Adipose tissue (tissue), 3 donors: ENCODE results near the gene HLA-DPA1. TPM values are rescaled to one million over a fixed set of nuclear protein-coding genes. Genes with fewer than 3 reads are reported as not detected.
A peak's percentile ranks its signal among the peaks of the same experiment; 100 is the strongest.

Experiments
- H3K27ac ChIP-seq: one replicate; pipeline ENCODE4 v1.5.1; 2013; ENCODE audit warnings: low read depth, low read length
- WGBS, 3 donors: extraction: QIAGEN DNeasy Blood & Tissue Kit; methylation state at CpG; one replicate each; pipeline ENCODE4 v1.1.7; 2013; 5-methylcytosine and 5-hydroxymethylcytosine counted together
- polyA plus RNA-seq, 3 donors: library from polyadenylated mRNA; stranded (reverse); fragments of 200-250 nt; gene quantifications; one replicate each; pipeline ENCODE4 v1.2.3, GENCODE V29; 2013
- donor health status: healthy with polysubstance abuse.
- donor health status: Bipolar disorder and iron deficiency.
- donor health status: healthy.

The HLA-DPA1 gene
- polyA plus RNA-seq, 3 donors, result 10.4 to 50.7 (median 20.9) TPM

DNA sequence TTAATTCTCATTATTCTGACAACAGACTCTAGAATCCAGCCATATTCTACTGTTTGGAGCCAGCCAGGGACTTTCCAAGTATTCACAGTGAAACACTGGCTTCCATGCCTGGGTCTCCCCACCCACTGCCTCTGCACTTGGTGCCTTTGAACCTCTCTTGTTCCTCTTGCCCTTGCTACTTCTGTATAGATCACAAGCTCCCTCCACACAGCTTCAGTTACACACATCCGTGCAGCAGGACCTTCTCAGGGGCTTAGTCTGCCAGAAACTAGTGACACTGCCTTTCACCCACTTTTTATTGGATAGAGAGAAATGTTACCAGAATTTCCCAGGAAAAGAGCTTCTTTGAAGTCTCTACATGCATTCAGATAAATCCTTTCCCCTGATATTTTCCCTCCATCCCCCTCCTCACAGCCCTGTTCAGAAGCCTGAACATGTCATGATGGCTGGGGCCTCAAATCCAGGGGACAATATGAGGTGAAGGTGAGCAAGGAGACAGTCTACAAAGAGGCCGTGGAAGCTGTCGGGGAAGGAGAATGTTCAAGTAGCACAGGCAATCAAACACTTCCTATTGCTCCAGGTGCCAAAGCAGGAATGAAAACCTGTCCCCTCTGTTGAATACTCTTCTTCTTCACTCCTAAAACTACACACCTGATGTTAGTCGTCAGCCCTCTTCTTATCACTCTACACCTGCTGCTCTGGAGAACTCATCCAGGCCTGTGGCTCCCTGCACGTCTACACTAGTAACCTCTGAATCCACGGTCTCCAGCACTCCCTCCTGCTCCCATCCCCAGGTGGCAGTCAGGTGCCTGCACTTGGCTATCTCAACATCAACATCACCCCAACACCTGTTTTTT is 43.9 kb downstream of the HLA-DPA1 start:
- no peak overlapping the region for H3K27ac ChIP-seq
- WGBS, 3 donors, result 39 to 50% (median 44%) methylated on average over 6 of the region's 6 CpGs

- WGBS, 3 donors, result 8 to 21% (median 20%) methylated on average over 1 of the region's 1 CpG
- H3K27ac ChIP-seq, result no peak overlapping the region
These were observed 45.1 kb downstream of the HLA-DPA1 start for GRCh38 chr6:33028220-33028849.

DNA sequence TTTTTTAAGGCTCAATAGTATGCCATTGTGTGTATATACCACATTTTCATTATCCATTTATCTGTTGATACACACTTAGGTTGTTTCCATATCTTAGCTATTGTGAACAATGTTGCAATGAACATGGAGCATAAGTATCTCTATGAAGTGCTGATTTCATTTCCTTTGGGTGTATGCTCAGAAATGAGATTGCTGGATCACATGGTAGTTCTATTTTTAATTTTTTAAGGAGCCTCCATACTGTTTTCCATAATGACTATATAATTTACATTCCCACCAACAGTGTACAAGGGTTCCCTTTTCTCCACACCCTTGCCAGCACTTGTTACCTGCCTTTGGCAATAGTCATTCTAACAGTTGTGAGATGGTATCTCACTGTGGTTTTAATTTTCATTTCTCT is 48.9 kb downstream of the HLA-DPA1 start:
- no peak overlapping the region for H3K27ac ChIP-seq

GRCh38 chr6:33023536-33023935 is 49.9 kb downstream of the HLA-DPA1 start:
- 52 to 66% (median 62%) methylated on average over 3 of the region's 3 CpGs for WGBS, 3 donors
- no peak overlapping the region for H3K27ac ChIP-seq

DNA sequence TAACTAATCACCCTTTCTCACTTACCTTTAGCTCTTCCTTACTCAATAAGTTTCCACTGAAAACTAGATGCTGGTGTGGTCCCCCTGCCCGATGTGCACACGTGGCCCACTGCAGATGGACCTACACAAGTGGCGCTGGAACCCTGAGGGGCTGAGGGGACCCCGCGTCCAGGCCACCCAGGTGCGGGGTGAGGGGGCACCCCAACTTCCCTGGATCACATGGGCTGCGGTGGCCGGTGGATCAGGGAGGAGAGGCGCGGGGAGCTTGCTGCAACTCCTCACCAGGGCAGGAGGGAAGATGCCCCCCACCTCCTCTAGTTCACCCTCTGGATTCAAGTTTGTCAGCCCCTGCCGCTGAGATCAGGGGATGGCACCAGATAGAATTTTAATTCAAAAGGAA is 51.5 kb downstream of the HLA-DPA1 start:
- 88 to 96% (median 93%) methylated on average over 11 of the region's 11 CpGs for WGBS, 3 donors
- H3K27ac ChIP-seq, result no peak overlapping the region

DNA sequence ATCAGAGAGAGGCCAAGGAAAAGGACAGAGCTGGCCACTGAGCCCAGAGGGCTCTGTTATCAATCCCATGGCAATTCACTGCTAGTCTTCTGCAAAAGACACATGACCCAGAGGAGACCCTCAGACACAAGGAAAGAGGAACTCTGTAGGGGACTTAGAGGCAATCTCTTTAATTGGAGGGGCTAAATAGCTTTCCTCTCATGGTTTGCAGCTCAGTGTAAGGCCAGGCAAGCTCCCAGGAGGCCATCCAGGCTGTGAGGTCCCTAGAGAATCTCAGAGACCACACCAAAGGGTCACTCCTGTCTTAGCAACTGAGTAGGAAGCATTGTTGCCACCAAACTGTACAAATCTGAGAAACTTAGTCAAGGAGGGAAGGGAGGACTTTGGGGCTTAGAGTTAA is 54.1 kb downstream of the HLA-DPA1 start:
- H3K27ac ChIP-seq, result peak overlapping the region; percentile 9

DNA sequence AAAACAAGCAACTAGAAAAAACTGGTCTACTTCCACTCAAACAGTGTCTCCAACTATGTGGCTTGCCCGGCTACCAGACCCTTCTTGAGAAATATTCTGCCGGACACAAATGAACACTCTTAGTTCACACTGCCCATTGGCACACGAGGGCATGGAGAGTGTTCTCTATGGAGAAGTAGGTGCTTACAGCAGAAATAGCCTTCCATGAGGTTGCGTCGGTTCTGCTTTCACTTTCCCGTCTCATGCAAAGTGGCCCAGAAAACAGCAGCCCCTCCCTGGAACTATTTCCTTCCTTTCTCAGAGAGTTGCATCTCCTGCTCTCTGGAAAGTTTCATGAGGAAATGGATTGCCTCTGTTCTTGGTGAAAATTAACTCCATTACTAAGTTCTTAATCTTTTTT is 54.5 kb downstream of the HLA-DPA1 start:
- no peak overlapping the region for H3K27ac ChIP-seq
- WGBS, 3 donors, result 1 to 5% (median 2%) methylated on average over 6 of the region's 6 CpGs

- no peak overlapping the region for H3K27ac ChIP-seq
These were observed 55.0 kb downstream of the HLA-DPA1 start for GRCh38 chr6:33018418-33018817.

DNA sequence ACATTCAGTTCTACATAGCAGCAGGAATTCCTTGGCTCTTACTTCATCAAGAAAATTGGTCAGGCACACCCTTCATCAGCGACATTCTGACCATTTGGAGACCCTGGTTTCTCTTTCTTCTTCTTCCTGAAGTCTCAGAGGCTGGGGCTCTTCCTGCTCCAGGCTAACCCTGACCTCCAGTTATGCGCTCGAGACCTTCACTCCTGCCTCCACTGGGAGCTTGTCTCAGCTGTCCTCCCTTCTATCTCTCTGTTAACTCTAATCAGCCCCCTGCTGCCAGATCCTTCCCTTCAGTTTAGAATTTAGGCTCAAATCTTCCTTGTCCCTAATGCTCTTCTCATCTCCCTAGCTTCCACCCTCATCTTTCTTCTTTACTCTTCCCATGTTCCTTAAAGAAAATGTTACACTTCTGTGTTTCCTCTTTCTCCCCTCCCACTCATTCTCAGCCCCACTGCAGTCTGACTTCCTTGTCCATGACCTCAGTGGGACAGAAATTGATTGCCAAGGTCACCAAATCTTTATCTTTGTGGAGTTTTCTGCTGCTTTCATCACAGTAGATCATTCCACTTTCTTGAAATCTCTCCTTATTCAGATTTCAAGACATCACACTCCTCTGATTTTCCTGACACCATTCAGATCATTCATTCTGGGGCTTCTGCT is 55.6 kb downstream of the HLA-DPA1 start:
- no peak overlapping the region for H3K27ac ChIP-seq
- WGBS, 3 donors, result 65 to 74% (median 73%) methylated on average over 3 of the region's 3 CpGs

DNA sequence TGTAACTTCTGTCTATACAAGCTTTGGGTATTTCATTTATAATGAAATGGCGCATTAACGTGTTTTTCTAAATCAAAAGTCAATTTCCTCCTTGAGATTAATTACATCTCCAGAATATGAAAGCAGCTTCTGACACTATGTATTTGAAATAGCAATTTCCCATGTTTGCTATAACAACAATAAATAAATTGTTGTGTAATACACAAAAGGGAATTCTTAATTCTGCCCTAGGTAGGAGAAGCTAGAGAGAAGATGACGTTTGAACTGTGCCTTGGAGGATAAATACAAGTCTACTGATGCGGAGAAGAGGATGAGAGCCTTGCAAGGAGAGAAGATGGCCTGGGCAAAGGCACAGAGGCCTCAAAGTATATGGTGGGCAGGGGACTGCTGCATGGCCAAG is 56.4 kb downstream of the HLA-DPA1 start:
- 67 to 73% (median 71%) methylated on average over 4 of the region's 4 CpGs for WGBS, 3 donors
- H3K27ac ChIP-seq, result no peak overlapping the region

GRCh38 chr6:33015798-33016197 is 57.7 kb downstream of the HLA-DPA1 start:
- 67 to 78% (median 70%) methylated on average over 11 of the region's 11 CpGs for WGBS, 3 donors
- no peak overlapping the region for H3K27ac ChIP-seq

DNA sequence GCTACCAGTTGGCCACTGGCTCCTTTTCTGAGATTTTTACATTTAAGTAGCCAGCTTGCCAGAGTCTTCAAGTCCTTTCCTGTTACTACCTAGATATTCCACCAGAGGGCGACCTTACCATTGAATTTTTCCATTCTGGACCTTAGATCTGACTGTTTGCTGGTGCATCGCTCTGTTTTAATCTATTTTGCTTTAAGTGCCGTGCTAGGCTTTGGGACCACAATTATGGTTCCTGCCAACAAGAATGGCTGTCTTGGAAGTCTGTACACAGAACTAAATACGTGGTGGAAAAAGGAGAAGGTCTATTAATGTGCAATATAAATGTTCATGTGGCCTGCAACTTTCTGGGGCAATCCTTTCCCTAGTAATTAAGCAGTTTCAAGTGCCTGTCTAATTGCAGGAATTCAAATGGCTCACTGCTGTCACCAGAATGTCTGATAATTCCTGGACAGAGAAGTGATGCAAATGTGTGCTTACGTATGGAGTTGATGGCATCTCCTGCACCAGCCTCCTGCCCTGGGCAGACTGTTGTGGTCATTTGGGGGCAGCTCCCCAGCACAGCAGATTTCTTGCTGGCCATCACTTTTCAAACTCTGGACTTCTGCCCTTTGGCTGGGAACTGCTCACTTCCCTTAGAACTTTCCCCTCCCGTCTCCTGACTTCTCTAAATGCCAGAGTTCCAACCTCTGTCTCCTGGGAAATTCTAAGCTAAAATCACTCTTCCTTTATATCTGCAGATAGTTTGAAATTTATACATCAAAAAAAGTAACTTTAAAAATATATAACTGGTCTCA is 58.4 kb downstream of the HLA-DPA1 start:
- H3K27ac ChIP-seq, result no peak overlapping the region
- WGBS, 3 donors, result 13 to 24% (median 15%) methylated on average over 6 of the region's 6 CpGs

Other genes starting within 250 kb of the HLA-DPA1 start
- 10 to 100 TPM in 2 of 3 donors, 1 to 10 TPM in 1; 8.3 to 29.4 (median 17.8) TPM for gene TAP2, start 234.9 kb downstream of the HLA-DPA1 start, polyA plus RNA-seq
- gene PSMB8, start 229.6 kb downstream of the HLA-DPA1 start, polyA plus RNA-seq, result 10 to 100 TPM; 43.8 to 93.3 (median 61.5) TPM
- gene TAP1, start 219.9 kb downstream of the HLA-DPA1 start, polyA plus RNA-seq, result 10 to 100 TPM; 29.6 to 43.0 (median 34.0) TPM
- gene PSMB9, start 219.5 kb downstream of the HLA-DPA1 start, polyA plus RNA-seq, result 10 to 100 TPM; 17.0 to 66.6 (median 53.4) TPM
- gene HLA-DMB, start 132.6 kb downstream of the HLA-DPA1 start, polyA plus RNA-seq, result 10 to 100 TPM in 2 of 3 donors, 1 to 10 TPM in 1; 4.3 to 19.0 (median 18.8) TPM
- 10 to 100 TPM; 14.2 to 70.0 (median 55.4) TPM for gene HLA-DMA, start 120.6 kb downstream of the HLA-DPA1 start, polyA plus RNA-seq
- gene BRD2, start 105.1 kb downstream of the HLA-DPA1 start, polyA plus RNA-seq, result 100 to 1,000 TPM in 2 of 3 donors, 10 to 100 TPM in 1; 83.9 to 118 (median 116) TPM
- 1 to 10 TPM; 1.5 to 3.3 (median 1.6) TPM for gene HLA-DOA, start 64.1 kb downstream of the HLA-DPA1 start, polyA plus RNA-seq
- 10 to 100 TPM; 26.1 to 49.8 (median 48.0) TPM for gene HLA-DPB1, start 2.3 kb upstream of the HLA-DPA1 start, polyA plus RNA-seq
- 1 to 10 TPM in 1 of 3 donors, under 1 TPM in 2; 0.28 to 2.6 (median 0.88) TPM for gene COL11A2, start 118.8 kb upstream of the HLA-DPA1 start, polyA plus RNA-seq
- 10 to 100 TPM; 22.7 to 31.3 (median 29.6) TPM for gene RXRB, start 127.0 kb upstream of the HLA-DPA1 start, polyA plus RNA-seq
- 100 to 1,000 TPM in 1 of 3 donors, 10 to 100 TPM in 2; 51.4 to 112 (median 72.1) TPM for gene SLC39A7, start 127.2 kb upstream of the HLA-DPA1 start, polyA plus RNA-seq
- 10 to 100 TPM in 2 of 3 donors, 1 to 10 TPM in 1; 5.7 to 51.7 (median 14.4) TPM for gene HSD17B8, start 131.0 kb upstream of the HLA-DPA1 start, polyA plus RNA-seq
- gene RING1, start 134.9 kb upstream of the HLA-DPA1 start, polyA plus RNA-seq, result 10 to 100 TPM; 23.7 to 42.5 (median 40.5) TPM
- gene VPS52, start 198.2 kb upstream of the HLA-DPA1 start, polyA plus RNA-seq, result 10 to 100 TPM; 34.7 to 40.3 (median 36.9) TPM
- gene RPS18, start 198.4 kb upstream of the HLA-DPA1 start, polyA plus RNA-seq, result 1,000 to 10,000 TPM; 3,971 to 5,636 (median 5,545) TPM
- gene B3GALT4, start 203.5 kb upstream of the HLA-DPA1 start, polyA plus RNA-seq, result 1 to 10 TPM; 4.0 to 9.3 (median 8.5) TPM
- gene WDR46, start 215.6 kb upstream of the HLA-DPA1 start, polyA plus RNA-seq, result 10 to 100 TPM; 27.5 to 47.4 (median 42.7) TPM
- gene PFDN6, start 216.0 kb upstream of the HLA-DPA1 start, polyA plus RNA-seq, result 100 to 1,000 TPM in 1 of 3 donors, 10 to 100 TPM in 2; 47.0 to 131 (median 77.7) TPM
- 10 to 100 TPM; 33.1 to 64.3 (median 49.0) TPM for gene RGL2, start 225.3 kb upstream of the HLA-DPA1 start, polyA plus RNA-seq
- 10 to 100 TPM; 14.2 to 29.9 (median 26.3) TPM for gene TAPBP, start 240.4 kb upstream of the HLA-DPA1 start, polyA plus RNA-seq
- gene ZBTB22, start 244.1 kb upstream of the HLA-DPA1 start, polyA plus RNA-seq, result 10 to 100 TPM in 2 of 3 donors, 1 to 10 TPM in 1; 8.9 to 13.5 (median 13.4) TPM
- 10 to 100 TPM; 19.6 to 35.4 (median 34.0) TPM for gene DAXX, start 249.3 kb upstream of the HLA-DPA1 start, polyA plus RNA-seq